CD4-positive, alpha-beta T cell treated with Interleukin-15 for 4 hours (primary cell): ENCODE data around the gene LRRC49.
"Not testable (repeated sequence)": the region's sequence is repeated elsewhere in the genome, so short reads cannot be mapped to it uniquely, and the experiment has no call there.

Source experiments
- DNase-seq: peaks from one replicate; pipeline ENCODE4 v3.0.0-alpha.2; 2020; ENCODE audit warnings: low spot score

The LRRC49 gene

GRCh38 chr15:70995383-70995970 is 102.9 kb downstream of the LRRC49 start:
- DNase-seq = no peak

GRCh38 chr15:70998319-70998718 is 105.7 kb downstream of the LRRC49 start:
- no peak for DNase-seq

- no peak for DNase-seq
Measured at GRCh38 chr15:71002316-71002715, 109.7 kb downstream of the LRRC49 start.

- DNase-seq = no peak
Measured at GRCh38 chr15:71003319-71003718, 110.7 kb downstream of the LRRC49 start.

- not testable (repeated sequence) for DNase-seq
Measured at GRCh38 chr15:71004506-71004905, 111.9 kb downstream of the LRRC49 start.

- no peak for DNase-seq
Measured at GRCh38 chr15:71005895-71006294, 113.3 kb downstream of the LRRC49 start.

GRCh38 chr15:71008250-71008870 is 115.7 kb downstream of the LRRC49 start:
- DNase-seq = no peak

- no peak for DNase-seq
Measured at GRCh38 chr15:71010472-71010871, 117.8 kb downstream of the LRRC49 start.

- no peak for DNase-seq
Measured at GRCh38 chr15:71010997-71011396, 118.4 kb downstream of the LRRC49 start.

- DNase-seq = no peak
Measured at GRCh38 chr15:71011503-71012155, 119.0 kb downstream of the LRRC49 start.

GRCh38 chr15:71013446-71013845 is 120.8 kb downstream of the LRRC49 start:
- DNase-seq = no peak

GRCh38 chr15:71015342-71015741 is 122.7 kb downstream of the LRRC49 start:
- no peak for DNase-seq

- not testable (repeated sequence) for DNase-seq
Measured at GRCh38 chr15:71031232-71031631, 138.6 kb downstream of the LRRC49 start.

GRCh38 chr15:71035478-71035877 is 142.9 kb downstream of the LRRC49 start:
- not testable (repeated sequence) for DNase-seq

- no peak for DNase-seq
Measured at GRCh38 chr15:71042356-71042922, 149.8 kb downstream of the LRRC49 start.

- no peak for DNase-seq
Measured at GRCh38 chr15:71043373-71043772, 150.7 kb downstream of the LRRC49 start.

- no peak for DNase-seq
Measured at GRCh38 chr15:71044006-71044405, 151.4 kb downstream of the LRRC49 start.

- not testable (repeated sequence) for DNase-seq
Measured at GRCh38 chr15:71046146-71046545, 153.5 kb downstream of the LRRC49 start.

- no peak for DNase-seq
Measured at GRCh38 chr15:71048913-71049675, 156.5 kb downstream of the LRRC49 start.

GRCh38 chr15:71049706-71050422 is 157.2 kb downstream of the LRRC49 start:
- no peak for DNase-seq

GRCh38 chr15:71050461-71050860 is 157.8 kb downstream of the LRRC49 start:
- no peak for DNase-seq

GRCh38 chr15:71051539-71051938 is 158.9 kb downstream of the LRRC49 start:
- DNase-seq = no peak
